CD4-positive, alpha-beta T cell treated with Interleukin-17A for 1 hour (primary cell): ENCODE measurements around the gene ARL5A.
A peak's percentile ranks its signal among the peaks of the same experiment; 100 is the strongest.
"Not testable (repeated sequence)": the region's sequence is repeated elsewhere in the genome, so short reads cannot be mapped to it uniquely, and the experiment has no call there.

Source experiments
- DNase-seq: peaks from one replicate; pipeline ENCODE4 v3.0.0-alpha.2; 2020

ARL5A gene

DNA sequence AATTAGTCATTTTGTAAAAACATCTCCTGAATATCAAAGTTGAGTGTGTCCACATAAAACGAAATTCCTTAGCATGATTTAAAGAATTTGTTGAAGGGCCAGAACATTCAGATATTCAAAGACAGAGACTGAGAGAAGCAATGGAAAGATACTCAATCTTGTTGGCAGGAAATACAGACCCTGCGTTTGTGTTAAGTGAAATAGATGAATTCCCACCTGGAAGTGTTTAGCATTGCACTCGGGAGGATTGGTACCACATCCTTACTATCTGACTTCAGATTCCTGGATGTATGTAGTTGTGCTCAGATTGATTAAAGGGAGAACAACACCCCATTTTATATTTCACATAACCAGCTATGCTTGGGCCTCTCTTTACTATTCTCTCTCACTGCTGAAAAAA lies 9.7 kb upstream of the ARL5A start:
- no peak for DNase-seq

DNA sequence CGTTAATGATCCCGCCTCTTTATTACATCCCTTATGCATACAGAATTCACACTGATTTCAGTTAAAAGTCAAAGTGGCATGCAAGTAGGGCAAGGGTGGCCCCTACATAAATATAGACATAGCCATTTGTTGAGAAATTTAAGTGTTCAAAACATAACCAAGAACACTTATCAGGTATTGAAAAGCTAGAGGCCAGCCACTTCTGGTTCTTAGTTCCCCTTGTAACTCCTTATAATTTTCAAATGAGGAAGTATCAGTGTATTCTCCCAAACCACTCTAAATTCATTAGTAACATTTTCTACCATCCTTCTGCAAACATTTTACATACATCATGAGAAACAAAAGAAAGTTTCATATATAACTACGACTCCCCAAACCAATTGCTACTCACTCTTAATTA lies 5.8 kb upstream of the ARL5A start:
- DNase-seq, result no peak

DNA sequence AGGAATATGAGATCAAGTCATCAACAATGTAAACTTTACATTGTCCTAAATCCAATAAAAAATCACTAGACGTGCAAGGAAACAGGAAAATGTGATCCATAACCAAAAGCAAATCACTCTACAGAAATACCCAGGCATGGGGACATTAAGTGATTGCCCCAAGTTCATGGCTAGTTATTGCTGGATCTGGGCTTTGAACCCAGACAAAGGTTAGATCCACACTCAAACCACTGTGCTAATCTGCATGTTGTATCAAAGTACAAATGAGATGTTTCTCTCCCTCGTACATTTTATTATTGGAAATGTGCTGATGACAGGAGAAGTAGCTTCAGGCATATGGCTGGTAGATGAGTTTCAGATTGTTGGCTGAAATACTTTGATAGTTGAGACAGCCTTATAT lies 2.7 kb upstream of the ARL5A start:
- no peak for DNase-seq

DNA sequence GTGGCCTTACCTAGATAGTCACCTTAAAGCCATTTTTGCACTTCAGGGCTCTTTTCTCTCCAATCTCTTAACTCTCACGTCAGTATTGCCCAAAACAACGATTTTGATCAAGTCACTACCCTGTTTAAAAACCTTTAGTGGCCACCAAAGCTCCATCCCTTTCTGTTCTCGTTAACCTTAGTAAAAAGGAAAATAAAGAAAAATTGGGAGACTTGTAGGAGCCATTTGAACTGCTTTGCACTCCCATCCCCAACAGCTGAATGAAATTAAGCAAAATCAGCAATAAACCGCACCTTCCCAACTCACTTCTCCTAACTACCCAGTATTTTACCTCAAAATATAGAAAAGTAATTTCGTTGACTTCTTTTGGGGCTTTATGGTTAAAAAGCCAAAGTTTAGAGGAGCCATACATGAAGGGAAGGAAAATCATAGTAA lies 686 bp upstream of the ARL5A start:
- no peak for DNase-seq

DNA sequence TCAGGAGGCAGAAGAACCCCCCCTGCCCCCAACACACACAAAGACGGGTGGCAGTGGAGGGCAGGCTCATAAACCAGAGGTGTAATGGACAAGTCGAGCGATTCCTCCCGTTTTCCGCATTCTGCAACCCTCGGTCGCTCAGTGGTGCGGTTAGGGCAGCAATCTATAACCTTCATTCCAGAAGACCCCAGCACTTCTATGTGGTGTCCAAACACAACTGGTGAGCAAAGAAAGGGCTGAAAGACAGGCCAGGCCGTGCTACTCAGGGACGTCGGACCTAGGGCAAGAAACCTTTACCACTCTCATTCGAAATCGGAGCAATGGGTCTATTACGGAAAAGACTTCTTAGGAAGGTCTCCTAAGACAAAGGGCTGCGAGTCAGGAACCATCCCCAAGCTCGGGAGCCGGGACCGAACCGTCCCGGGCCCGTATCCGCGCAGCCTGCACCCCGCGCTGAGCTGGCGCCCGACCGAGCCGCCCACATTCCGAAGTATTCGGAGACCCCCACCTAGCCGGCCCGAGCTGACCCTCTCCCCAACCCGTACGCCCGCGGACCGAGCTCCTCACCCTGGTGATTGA lies 568 bp downstream of the ARL5A start:
- peak; percentile 25 for DNase-seq

DNA sequence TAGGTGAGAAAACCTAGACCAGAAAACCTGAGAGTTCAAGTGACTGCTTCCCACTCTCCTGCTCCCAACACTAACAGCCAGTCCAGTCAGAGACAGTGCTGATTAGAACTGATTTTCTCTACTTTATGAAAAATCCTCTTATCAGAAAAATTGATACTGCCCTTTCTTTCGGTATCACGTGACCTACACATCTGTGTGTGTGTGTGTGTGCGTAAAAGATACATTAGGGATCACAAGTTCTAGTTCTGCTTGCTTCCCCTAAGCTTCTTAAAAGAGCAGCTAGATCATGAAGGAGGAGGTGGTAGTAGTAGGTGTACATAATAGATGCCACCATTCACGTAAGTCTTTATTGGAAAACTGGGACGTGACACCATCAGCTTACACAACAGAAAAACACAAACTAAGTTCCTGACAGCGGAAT lies 1.5 kb downstream of the ARL5A start:
- DNase-seq, result peak; percentile 34

DNA sequence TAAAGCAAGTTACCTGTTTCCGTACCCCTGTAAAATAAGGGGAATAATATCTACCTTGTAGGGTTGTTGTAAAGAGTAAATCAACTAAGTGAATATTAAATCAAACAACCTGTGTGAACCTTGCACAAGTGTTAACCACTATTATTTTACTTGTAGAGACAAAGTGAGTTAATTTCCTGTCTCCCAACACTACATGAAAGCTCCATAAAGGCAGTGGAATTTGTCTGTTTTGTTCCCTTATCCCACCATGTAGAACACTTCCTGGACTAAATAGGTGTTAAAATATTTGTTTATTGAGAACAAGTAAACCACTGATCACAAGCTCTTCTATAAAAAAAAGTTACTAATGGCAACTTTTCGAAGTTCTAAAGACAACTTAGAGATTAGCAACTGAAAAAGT lies 3.3 kb downstream of the ARL5A start:
- no peak for DNase-seq

DNA sequence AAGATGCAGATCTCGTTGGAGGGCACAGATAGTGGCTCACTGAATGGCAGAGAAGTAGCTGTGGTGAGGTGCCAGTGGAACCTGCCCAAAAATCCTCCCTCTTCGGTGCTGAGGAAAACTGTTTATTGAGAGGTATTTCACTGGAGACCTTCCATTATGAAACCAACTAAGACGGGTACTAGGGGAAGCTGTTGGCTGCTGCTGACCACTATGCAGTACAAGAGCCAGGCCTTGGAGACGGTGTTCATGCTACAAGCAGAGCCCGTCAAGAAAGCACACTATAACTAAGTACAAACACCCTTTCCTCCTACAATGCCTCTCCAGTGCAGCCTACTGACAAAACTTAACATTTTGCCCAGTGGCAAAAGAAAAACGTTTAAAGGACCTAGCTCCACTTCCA lies 4.6 kb downstream of the ARL5A start:
- DNase-seq, result no peak

DNA sequence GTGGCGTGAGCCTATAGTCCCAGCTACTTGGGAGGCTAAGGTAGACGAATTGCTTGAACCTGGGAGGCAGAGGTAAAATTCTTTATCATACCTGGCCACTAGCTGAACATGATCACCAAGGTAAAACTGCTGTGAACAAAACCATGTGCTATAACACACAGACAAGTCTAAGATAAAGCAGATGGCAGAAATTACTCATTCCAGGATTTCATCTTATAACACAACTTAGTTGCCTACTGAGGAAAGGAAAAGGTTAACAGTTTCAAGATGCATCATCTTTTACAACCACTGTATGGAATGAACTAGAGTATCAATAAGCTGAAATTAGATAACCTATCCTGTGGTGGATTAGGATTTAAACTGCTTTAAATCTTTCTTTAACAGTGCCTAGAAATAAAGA lies 8.3 kb downstream of the ARL5A start:
- DNase-seq, result no peak

DNA sequence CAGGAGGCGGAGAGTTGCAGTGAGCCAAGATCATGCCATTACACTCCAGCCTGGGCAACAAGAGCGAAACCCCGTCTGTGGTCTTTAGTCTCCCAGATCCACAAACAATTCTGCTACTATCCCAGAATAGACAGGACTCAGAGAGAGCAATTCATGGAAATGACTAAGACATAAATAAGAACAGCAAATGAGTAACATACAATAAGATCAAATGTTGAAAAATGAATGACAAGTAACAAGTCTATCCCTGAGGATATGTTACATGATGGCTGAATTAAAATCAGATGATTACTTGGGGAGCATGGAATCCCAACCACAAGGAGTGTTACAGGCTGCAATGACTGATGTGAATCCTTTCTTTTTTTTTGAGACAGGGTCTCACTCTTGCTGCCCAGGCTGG lies 10.3 kb downstream of the ARL5A start:
- DNase-seq, result no peak

DNA sequence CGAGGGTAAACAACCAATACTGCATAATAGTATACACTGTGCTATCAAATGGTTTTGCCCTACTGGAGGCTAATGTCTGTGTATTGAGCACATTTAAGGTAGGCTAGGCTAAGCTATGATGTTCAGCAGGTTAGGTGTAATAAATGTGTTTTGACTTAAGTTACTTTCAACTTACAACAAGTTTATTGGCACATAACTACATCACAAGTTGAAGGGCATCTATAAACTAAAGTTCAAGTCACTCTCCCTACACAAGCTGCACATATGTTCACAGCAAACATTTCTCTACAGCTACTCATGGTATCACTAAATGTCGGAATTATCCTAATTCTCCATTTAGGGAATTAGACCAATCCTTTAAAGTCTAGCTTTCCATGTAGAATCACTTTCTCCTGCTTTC lies 11.4 kb downstream of the ARL5A start:
- DNase-seq, result no peak

DNA sequence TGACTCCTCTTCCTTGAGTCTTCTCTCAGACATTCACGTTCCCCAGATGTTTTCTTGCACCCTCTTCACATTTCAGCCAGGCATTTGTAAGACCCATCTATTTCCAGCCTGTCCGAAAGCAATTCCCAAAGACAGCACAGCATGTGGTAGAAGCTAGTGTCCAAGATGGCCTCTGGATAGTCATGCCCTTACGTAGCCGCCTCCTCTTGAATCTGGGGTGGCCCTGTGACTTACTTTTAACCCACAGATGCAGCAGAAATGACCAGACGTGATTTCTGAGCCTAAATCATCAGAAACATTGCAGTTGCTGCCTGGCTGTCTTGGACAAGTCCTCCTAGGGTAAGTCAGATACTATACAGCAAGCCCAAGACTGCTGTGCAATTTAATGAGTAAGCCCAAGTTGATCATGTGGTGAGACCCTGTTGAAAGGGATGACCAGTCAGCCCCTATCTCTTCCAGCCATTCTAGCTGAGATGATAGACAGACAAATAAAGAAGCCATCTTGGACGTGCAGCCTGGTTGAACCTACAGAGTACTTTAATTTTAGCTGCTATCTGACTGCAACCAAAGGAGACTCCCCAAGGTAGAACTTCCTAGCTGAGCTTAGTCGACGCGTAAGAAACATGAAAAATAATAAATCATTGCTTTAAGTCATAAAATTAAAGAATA lies 12.3 kb downstream of the ARL5A start:
- DNase-seq, result no peak

DNA sequence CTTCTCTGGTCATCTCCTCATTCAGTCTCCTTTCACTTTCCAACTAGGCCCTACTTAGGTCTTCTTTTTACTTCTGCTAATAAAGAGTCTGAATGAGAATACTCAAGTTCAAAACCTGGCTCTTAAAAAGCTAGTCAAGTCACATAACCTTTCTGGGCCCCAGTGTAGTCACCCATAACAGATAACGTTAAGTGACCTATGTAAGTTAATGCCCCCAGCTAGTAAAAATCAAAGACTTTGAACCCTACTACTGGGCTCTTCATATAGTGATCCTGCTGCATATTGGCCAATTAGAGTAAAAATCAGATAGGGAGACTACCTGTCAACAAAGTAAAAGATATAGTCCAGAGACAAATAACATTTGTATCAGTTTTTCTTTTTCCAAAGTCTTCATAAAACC lies 17.7 kb downstream of the ARL5A start:
- no peak for DNase-seq

DNA sequence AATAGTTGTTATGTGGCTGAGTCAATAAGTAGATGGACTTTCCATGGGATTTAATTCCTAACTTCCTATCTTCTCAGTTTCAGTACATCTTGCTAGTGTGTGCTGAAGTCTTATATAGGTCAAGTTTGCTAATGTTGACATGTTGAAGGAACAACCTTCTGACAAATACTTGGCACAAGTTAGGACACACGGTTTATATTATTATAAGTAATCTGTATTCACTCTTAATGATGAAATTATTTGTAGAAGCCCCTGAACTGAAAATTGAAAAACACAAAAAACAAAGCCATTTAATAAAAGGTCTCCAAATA lies 19.2 kb downstream of the ARL5A start:
- no peak for DNase-seq

DNA sequence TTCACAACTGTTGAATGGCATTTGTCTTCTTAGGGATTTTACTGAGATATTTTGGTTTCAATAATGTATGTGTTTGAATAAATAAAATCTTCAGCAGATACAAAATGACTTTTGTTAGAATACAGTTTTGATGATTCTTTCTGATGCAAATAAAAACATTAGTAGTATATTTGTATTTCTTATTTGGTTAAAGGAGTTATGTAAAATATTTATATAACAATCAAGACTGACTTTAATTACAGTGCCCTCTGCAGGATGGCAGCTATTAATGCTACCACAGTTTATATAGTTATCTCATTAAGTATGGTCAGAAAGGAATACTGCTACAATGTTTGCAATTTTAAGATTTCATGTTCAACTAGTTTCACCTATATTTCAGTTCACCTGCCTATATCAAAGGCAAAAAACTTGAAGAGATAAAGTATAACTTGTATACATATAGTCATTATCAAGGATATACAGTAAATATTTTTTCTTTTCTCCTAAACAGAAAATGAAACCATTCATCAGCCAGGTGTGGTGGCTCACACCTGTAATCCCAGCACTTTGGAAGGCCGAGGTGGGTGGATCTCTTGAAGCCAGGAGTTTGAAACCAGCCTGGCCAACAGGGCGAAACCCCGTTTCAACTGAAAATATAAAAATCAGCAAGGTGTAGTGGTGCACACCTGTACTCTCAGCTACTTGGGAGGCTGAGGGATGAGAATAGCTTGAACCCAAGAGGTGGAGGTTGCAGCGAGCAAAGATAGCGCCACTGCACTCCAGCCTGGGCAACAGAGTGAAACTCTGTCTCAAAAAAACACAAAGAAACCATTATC lies 19.8 kb downstream of the ARL5A start:
- peak; percentile 55 for DNase-seq

DNA sequence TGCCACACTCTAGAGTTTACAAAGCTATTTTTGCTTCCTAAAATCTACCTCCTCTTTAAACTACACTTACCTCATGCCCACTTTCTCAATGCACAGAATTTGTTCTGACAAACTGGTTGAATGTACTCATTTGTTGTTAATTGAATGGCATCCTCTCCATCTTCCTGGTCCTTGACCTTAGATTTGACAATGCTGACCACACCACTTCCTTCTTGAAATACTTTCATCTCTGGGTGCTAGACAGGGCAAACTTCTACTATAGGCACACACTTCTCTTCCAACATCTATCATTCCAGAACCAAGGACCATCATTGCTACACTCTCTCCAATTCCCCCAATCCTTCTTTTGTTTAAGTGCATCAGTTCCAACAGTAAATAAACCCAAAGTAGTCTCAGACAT lies 22.3 kb downstream of the ARL5A start:
- no peak for DNase-seq

DNA sequence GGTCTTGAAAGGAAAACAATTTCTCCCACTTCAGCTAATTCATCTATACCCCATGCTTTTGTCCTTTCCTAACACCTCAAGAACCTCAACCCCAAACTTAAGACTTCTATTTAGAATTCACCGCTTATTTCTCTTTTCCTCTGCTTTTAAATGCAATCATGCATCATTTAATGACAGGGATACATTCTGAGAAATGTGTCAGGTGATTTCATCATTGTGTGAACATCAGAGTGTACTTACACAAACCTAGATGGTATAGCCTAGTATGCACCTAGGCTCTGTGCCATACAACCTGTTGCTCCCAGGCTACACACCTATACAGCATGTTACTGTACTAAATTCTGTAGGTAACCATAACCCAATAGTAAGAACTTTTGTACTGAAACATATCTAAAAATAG lies 22.9 kb downstream of the ARL5A start:
- no peak for DNase-seq

DNA sequence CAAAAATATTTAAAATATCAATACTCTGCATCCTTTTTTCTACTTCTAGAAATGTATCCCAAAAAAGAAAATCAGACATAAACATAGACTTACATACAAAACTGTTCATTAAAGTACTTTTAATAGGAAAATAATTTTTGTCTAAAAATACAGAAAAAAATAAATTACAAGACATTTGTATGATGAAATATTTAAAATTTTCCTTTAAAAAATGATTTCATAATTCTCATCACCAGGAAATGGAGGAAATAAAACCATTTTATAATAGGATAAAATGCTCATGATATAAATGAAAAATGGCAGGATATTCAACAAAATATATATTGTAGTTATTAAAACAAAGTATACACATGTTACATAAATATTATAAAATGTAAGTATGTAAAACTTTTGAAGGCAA lies 24.4 kb downstream of the ARL5A start:
- DNase-seq, result no peak

DNA sequence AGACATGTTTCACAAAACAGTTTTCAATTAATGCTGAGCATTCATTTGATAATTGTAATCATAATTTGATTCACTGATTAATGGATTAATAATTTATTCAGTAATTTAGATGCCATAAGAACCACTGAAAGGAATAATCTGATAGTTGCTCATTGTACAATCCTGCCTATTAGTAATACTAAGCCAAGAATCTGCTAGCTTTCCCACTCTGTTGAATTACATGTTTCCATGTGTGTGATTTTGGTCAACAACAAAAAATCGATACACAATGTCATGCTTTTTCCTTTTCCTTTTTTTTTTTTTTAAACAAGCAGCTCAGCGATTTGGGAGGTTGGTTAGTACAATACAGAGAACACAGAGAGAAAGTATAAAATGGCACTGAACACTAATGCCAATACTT lies 25.9 kb downstream of the ARL5A start:
- DNase-seq, result no peak

DNA sequence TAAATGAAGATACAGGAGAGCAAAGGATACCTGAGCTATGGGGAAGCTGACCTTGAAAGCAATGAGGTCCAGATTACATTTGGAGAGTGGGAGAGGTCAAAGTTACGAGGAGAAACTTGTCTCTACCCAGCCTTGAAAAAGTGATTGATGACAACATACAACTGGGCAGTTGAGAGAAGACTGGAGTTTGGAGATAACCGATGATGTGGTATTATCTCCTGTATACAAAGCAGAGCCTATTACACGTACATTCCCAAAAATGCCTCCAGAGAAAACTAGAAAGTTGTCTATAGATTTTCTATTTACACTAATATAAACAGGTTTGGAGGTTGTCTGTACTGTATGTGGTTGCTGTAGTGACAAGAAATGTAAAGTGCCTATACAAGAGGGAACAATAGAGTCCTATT lies 28.3 kb downstream of the ARL5A start:
- DNase-seq, result no peak

DNA sequence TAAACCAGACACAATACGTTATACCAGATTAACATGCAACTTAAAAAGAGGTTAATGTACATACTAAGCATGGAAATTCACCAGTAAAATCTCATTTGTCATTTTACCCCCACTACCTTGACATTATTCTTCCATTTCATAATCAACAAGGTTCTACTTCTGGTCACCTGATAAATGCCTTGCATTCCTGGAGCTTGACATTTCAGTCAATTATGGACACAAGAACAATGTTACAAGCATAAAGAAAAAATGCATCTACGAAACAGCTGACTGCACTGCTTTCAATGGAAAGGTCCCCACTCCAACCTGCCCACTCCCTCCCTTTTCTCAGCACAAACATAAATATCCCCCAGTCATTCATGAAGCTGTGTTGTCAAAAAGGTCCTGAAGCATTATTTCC lies 31.4 kb downstream of the ARL5A start:
- DNase-seq, result no peak

DNA sequence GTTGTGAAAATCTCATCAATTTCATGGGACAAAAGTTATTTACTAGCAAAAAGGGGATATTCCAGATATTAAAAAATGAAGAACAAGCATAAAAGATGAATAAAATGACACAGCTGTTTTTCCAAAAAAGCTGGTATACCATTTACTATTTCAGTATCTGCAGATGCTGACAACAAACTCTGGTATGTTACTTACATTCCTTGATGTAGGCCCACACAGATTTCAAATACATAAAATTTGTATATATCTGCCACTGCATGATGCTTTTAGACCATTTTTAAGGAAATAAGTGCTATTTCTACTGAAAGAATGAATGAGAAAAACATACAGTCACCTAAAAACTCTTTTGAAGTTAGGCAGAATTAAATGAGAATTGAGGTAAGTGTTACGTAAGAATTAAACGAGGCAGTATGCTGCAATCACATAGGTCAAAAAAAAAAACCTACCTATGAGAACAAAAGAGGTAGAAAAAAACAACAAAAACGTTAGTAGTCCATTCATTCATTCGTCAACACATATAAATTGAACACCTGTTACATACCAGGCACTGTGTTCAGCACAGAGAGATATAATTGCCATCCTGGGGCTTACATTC lies 32.5 kb downstream of the ARL5A start:
- DNase-seq, result no peak

DNA sequence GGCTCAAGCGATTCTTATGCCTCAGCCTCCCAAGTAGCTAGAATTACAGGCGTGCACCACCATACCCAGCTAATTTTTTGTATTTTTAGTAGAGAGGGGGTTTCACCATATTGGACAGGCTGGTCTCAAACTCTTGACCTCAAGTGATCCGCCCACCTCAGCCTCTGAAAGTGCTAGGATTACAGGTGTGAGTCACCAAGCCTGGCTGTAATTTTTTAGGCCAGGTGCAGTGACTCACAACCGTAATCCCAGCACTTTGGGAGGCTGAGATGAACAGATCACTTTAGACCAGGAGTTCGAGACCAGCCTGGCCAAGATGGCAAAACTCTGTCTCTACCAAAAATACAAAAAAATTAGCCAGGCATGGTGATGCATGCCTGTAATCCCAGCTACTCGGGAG lies 33.8 kb downstream of the ARL5A start:
- not testable (repeated sequence) for DNase-seq

DNA sequence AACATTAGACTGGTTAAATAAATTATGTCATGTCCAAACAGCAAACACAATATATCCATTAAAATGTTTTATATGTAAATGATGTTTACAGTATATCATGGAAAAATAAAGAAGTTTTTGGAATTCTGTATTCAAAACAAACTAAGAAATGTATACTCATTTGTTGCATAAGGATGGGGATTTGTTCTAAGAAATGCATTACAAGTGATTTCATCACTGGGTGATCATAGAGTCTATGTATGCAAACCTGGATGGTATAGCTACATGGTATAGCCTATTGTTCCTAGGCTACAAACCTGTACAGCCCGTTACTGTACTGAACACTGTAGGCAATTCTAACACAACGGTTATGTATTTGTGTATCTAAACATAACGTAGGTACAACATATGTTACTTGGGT lies 35.1 kb downstream of the ARL5A start:
- DNase-seq, result no peak
